ENCODE measurements around the gene ATP6V1D.

GRCh38 chr14:67358924-67359774, 455 bp downstream of the ATP6V1D start:
- TF ChIP-seq EZH2phosphoT487 (IDR thresholded peaks at IDR 0.05; ENCODE audit: insufficient read depth, low read depth) (no peak), EZH2 (IDR thresholded peaks at IDR 0.05; ENCODE audit: insufficient read depth, poor library complexity, severe bottlenecking) (no peak)

Data from GM23248 (cell line).